GM10266 (cell line): ENCODE results near the gene DNAJB9.

Experiments
- DNase-seq: peaks from one replicate; pipeline ENCODE4 v3.0.0; 2012; ENCODE audit errors: extremely low spot score
- CTCF ChIP-seq: IDR thresholded peaks from 2 replicates; pipeline ENCODE4 v1.5.1; 2012; ENCODE audit warnings: mild to moderate bottlenecking, low read depth; ENCODE audit not compliant: control insufficient read depth, insufficient read depth; ENCODE audit errors: missing control alignments

The DNAJB9 gene

GRCh38 chr7:108585843-108586242 lies 16.2 kb downstream of the DNAJB9 start:
- no peak for TF ChIP-seq CTCF
- no peak for DNase-seq

DNA sequence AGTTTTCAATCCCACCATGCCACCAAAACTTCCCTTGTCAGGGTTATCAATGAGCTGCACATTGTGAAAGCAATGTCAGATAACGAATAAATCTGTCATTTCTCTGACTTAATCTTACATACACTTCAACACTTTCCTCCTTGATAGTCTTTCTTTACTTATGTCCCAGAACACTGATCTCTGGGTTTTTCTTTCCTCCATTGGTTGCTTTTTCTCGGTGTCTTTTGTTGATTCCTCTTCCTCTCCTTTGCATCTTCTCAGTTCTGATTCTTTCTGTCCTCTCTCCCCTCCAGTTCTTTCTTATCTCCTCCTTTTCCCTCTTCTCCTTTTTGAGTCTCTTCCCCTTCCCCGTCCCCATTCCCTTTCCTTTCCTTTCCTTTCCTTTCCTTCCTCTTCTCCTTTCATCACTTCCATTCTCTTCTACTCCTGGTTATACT lies 16.6 kb downstream of the DNAJB9 start:
- no peak for DNase-seq
- TF ChIP-seq CTCF: no peak

DNA sequence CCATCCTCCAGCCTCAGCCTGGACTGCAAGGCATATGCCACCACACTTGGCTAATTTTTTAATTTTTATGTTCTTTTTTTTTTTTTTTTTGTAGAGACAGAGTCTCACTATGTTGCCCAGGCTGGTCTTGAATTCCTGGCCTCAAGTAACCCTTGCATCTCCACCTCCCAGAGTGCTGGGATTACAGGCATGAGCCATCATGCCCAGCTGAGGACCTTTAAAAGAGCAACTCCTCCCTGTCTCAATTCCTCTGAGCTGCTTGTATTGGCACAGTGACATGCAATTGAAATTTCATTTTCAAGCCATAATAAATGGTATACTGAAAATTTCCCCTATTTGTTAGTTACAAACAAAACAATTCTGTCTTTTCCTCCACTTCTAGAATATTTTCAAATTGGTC lies 19.5 kb downstream of the DNAJB9 start:
- DNase-seq: no peak
- TF ChIP-seq CTCF: no peak

- no peak for TF ChIP-seq CTCF
- DNase-seq: no peak
Measured at GRCh38 chr7:108589874-108590273, 20.2 kb downstream of the DNAJB9 start.

DNA sequence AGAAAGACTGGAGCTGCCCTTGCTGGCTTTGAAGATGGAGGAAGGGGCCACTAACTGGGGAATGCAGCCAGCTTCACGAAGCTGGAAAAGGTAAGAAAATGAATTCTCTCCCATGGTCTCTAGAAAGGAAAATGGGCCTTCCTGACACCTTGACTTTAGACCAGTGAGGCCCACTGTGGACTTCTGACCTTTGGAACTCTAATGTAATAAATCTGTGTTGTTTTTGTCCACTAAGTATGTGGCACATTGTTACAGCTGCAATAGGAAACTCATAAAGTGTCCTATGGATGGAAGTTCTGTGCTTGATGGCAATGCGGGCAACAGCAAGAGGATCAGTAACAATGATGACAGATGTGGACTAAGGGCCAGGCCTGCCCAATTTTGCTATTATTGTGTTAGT lies 20.9 kb downstream of the DNAJB9 start:
- no peak for DNase-seq
- no peak for TF ChIP-seq CTCF

DNA sequence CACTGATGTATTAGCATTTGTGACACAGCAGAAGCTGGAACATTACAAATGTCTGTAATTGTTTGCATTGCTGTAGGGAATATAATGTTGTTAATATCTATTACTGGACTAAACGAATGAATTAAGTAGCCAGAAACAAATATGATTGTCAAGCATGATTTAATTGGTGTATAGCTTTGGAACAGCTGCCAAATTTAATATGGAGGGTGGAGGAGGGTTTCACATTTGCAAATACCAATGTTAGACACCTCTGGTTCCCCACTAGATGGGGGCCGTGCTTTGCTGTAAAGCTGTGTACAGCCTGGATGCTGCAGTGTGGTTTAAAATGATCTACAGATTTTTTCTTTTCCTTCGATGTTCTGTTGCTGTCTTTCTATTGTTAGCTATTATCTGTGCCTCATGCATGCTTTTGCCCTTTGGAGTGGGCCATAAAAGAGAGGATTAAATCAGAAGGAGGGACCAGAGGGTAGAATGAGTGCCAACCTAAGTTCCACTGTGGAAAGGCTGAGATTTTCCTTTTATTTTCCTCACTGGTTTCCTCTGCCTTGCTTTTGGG lies 23.1 kb downstream of the DNAJB9 start:
- no peak for TF ChIP-seq CTCF
- no peak for DNase-seq

- no peak for DNase-seq
- no peak for TF ChIP-seq CTCF
Measured at GRCh38 chr7:108596560-108596959, 26.9 kb downstream of the DNAJB9 start.

DNA sequence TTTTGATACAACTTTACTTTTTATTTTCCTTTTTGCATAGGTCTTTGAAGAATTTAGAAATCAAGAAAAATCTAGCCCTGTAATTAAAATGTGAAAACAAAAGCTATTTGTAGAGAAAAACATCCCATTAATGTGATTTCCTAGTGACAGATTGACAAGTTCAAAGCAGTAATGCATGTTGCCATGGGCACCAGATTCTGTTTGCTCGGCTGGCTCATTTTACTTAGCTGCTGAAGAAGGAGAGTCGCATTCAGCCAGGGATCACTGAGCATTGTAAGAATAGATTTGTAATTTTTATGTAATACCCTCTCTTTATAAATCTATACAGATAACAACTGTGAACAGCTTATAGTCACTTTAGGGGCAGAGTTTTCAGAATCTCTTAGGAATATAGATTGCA lies 28.5 kb downstream of the DNAJB9 start:
- TF ChIP-seq CTCF: no peak
- DNase-seq: no peak
